Tibial nerve (tissue), 4 donors: Measurements from ENCODE around the gene FRS2. TPM values are rescaled to one million over a fixed set of nuclear protein-coding genes. Genes with fewer than 3 reads are reported as not detected.

Experiments
- DNase-seq, 2 donors: peaks; one replicate each; pipeline ENCODE4 v3.0.0-alpha.2; 2019; ENCODE audit warnings: low spot score in 2 of 2
- H3K27ac ChIP-seq, 4 donors: fragments of 200-600 bp; sonication (generic) in 3 of 4; one replicate each; pipeline ENCODE4 v1.5.1; 2017 to 2019; ENCODE audit warnings: mild to moderate bottlenecking in 1 of 4
- H3K27me3 ChIP-seq, 2 donors: fragments of 200-600 bp; sonication (generic) in 1 of 2; one replicate each; pipeline versions ENCODE4 v1.5.1 to v1.6.0; 2017 to 2019
- H3K36me3 ChIP-seq, 3 donors: fragments of 200-600 bp; sonication (generic); one replicate each; pipeline ENCODE4 v1.5.1; 2018 to 2019
- H3K4me1 ChIP-seq, 4 donors: fragments of 200-600 bp; sonication (generic) in 3 of 4; one replicate each; pipeline ENCODE4 v1.5.1; 2017 to 2019
- H3K4me3 ChIP-seq, 4 donors: fragments of 200-600 bp; sonication (generic) in 3 of 4; one replicate each; pipeline ENCODE4 v1.5.1; 2017 to 2019; ENCODE audit warnings: mild to moderate bottlenecking in 1 of 4, moderate library complexity in 1 of 4
- H3K9me3 ChIP-seq, 4 donors: fragments of 200-600 bp; sonication (generic) in 3 of 4; one replicate each; pipeline ENCODE4 v1.5.1; 2017 to 2019
- CTCF ChIP-seq, 5 experiments: fragments of 200-600 bp in 3 of 5; fragments of 450-650 bp in 2 of 5; sonication (generic) in 3 of 5; IDR thresholded peaks; one replicate each; pipeline ENCODE4 v1.5.1; 2016 to 2019; ENCODE audit warnings: antibody characterized with exemption in 5 of 5, mild to moderate bottlenecking in 3 of 5, moderate library complexity in 2 of 5
- EP300 ChIP-seq, 2 donors: sonication (generic); formaldehyde crosslinking; IDR thresholded peaks; one replicate each; pipeline ENCODE4 v1.6.1; 2017; ENCODE audit warnings: antibody characterized with exemption in 2 of 2, mild to moderate bottlenecking in 1 of 2
- POLR2A ChIP-seq, 2 donors: fragments of 450-650 bp; IDR thresholded peaks; one replicate each; pipeline ENCODE4 v1.6.1; 2017; ENCODE audit warnings: antibody characterized with exemption in 2 of 2, mild to moderate bottlenecking in 2 of 2, moderate library complexity in 2 of 2
- WGBS, 2 donors: methylation state at CpG; one replicate each; pipeline ENCODE4 v1.1.5; 2018; 5-methylcytosine and 5-hydroxymethylcytosine counted together
- total RNA-seq, 4 donors: library from RNA; depleted of rRNA; stranded (reverse); fragments of >200 nt; gene quantifications; one replicate each; pipeline ENCODE4 v1.1.0, GENCODE V29; 2016

FRS2 gene
- total RNA-seq, 4 donors from 2014 or later = 51.7 to 113 (median 66.4) TPM

GRCh38 chr12:69437073-69437472, 33.1 kb upstream of the FRS2 start:
- Histone ChIP-seq H3K9me3 (no peaks in the 10 kb centered on the region), H3K4me3 (no peak overlapping the region), H3K4me1 (peaks cover 0 to 9% (median 0%) of the 10 kb centered on the region in 4 donors), H3K27ac (no peak overlapping the region), H3K36me3 (no peaks in the 10 kb centered on the region), H3K27me3 (no peaks in the 10 kb centered on the region)
- no peak for DNase-seq
- WGBS, 2 donors = 58 to 88% methylated on average over 2 of the region's 2 CpGs
- no peak for TF ChIP-seq POLR2A (IDR thresholded peaks at IDR 0.05)
- no peak for TF ChIP-seq CTCF (IDR thresholded peaks at IDR 0.05)
- TF ChIP-seq EP300 (IDR thresholded peaks at IDR 0.05) = no peak

- TF ChIP-seq POLR2A (IDR thresholded peaks at IDR 0.05) (no peak), EP300 (IDR thresholded peaks at IDR 0.05) (no peak), CTCF (IDR thresholded peaks at IDR 0.05) (no peak)
- 91 to 96% methylated on average over 3 of the region's 3 CpGs for WGBS, 2 donors
Measured at GRCh38 chr12:69438539-69438938, 31.6 kb upstream of the FRS2 start.

GRCh38 chr12:69440016-69440415, 30.2 kb upstream of the FRS2 start:
- Histone ChIP-seq H3K27me3 (no peaks in the 10 kb centered on the region), H3K4me3 (no peak overlapping the region), H3K4me1 (peaks cover 0 to 9% (median 0%) of the 10 kb centered on the region in 4 donors), H3K9me3 (no peaks in the 10 kb centered on the region), H3K27ac (no peak overlapping the region), H3K36me3 (no peaks in the 10 kb centered on the region)
- TF ChIP-seq EP300 (IDR thresholded peaks at IDR 0.05) = no peak
- TF ChIP-seq POLR2A (IDR thresholded peaks at IDR 0.05) = no peak
- no peak for TF ChIP-seq CTCF (IDR thresholded peaks at IDR 0.05)
- no peak for DNase-seq
- 88 to 91% methylated on average over 3 of the region's 3 CpGs for WGBS, 2 donors

More at GRCh38 chr12:69438539-69438938, 31.6 kb upstream of the FRS2 start:
- Histone ChIP-seq H3K27ac (no peak overlapping the region), H3K27me3 (no peaks in the 10 kb centered on the region), H3K4me1 (peaks cover 0 to 9% (median 0%) of the 10 kb centered on the region in 4 donors), H3K36me3 (no peaks in the 10 kb centered on the region), H3K4me3 (no peak overlapping the region), H3K9me3 (no peaks in the 10 kb centered on the region)
- no peak for DNase-seq

- Histone ChIP-seq H3K27me3 (no peaks in the 10 kb centered on the region), H3K4me3 (no peak overlapping the region), H3K9me3 (no peaks in the 10 kb centered on the region), H3K36me3 (no peaks in the 10 kb centered on the region), H3K27ac (no peak overlapping the region), H3K4me1 (peaks cover 0 to 3% (median 0%) of the 10 kb centered on the region in 4 donors)
- DNase-seq = no peak
- TF ChIP-seq CTCF (IDR thresholded peaks at IDR 0.05) (no peak), EP300 (IDR thresholded peaks at IDR 0.05) (no peak), POLR2A (IDR thresholded peaks at IDR 0.05) (no peak)
- WGBS, 2 donors = 72 to 81% methylated on average over 2 of the region's 2 CpGs
Measured at GRCh38 chr12:69440886-69441285, 29.3 kb upstream of the FRS2 start.

- Histone ChIP-seq H3K4me1 (no peaks in the 10 kb centered on the region), H3K27me3 (no peaks in the 10 kb centered on the region), H3K4me3 (no peak overlapping the region), H3K9me3 (no peaks in the 10 kb centered on the region), H3K36me3 (no peaks in the 10 kb centered on the region), H3K27ac (no peak overlapping the region)
- TF ChIP-seq CTCF (IDR thresholded peaks at IDR 0.05) (no peak), POLR2A (IDR thresholded peaks at IDR 0.05) (no peak), EP300 (IDR thresholded peaks at IDR 0.05) (no peak)
- no peak for DNase-seq
- 86 to 92% methylated on average over 3 of the region's 3 CpGs for WGBS, 2 donors
Measured at GRCh38 chr12:69442894-69443293, 27.3 kb upstream of the FRS2 start.
